Fibroblast of skin of abdomen (primary cell): ENCODE measurements around the gene RRP8. TPM values are rescaled to one million over a fixed set of nuclear protein-coding genes. Genes with fewer than 3 reads are reported as not detected.

Experiments used
- DNase-seq: peaks from one replicate; pipeline ENCODE4 v3.0.0-alpha.2; 2013
- polyA plus RNA-seq, 2 experiments: library from polyadenylated mRNA; unstranded; fragments of 120-200 nt; gene quantifications; one replicate each; pipeline ENCODE4 v1.2.1, GENCODE V29; 2013; ENCODE audit not compliant: insufficient read length in 2 of 2

RRP8 gene
- polyA plus RNA-seq (2013, experiment 1 of 2; ENCODE audit: insufficient read length) = 24.1 TPM
- 19.8 TPM for polyA plus RNA-seq (2013, experiment 2 of 2; ENCODE audit: insufficient read length)

DNA sequence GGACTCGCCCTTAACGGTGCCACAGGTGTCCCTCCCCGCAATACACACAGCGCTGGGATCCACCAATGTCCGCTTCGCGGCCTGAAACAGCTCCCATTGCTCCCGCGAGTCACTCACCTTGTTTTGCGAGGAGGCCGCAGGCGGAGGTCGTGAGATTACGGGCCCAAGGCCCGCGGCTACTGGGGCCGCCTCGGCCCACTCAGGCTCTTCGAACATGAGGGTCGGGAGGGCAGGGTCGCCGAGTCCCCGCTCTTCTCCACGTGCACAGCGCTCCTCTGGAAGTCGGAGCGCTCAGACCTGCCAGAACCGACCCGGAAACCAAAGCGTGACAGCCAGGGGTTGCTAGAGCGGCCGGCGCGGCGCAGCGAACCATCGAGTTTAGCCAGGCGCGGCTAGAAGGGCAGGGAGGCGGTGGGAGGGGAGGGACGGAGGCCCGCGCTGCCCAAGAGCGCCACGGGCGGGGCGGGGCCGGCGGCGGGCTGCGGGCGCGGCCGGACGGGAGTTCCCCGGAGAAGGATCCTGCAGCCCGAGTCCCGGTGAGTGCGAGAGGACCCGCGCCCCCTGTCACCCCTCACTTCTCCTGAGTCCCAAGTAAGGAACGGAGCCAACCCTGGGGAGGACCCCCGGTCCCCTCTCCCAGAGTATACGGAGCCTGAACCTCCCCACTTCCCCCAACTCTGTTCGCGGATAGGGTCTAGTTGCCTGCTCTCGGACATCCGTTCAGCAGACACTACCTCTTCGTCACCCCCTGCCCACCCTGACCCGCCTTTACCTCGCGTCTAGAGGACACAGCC, at the start of gene RRP8, which contains the start of gene ILK:
Gene RRP8 (minus strand): TSS at position 330 of the 794 bp plus-strand sequence. CDS start 114 bp downstream, at position 216.
Gene ILK (plus strand): TSS at position 488 of the 794 bp plus-strand sequence. CDS start 498 bp downstream, outside the sequence.
- peak; percentile 85 for DNase-seq

DNA sequence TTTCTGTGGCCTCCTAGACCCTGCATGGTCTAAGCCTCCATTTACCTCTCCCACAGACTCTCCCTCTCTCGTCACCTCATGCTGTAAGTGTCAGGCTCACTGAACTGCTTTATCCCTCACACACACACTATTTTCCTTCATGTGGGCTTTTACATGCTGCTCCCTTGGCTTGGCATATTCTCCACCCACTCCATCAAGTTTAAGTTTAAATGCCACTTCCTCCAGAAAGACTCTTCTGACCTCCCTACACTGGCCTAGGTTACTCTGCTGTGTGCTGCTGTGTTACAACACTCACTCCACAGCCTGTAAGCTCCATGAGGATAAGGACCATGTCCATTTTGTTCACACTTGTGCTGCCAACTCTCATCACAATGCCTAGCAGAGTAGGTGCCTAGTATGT, 49.7 kb upstream of the RRP8 start:
- no peak for DNase-seq

DNA sequence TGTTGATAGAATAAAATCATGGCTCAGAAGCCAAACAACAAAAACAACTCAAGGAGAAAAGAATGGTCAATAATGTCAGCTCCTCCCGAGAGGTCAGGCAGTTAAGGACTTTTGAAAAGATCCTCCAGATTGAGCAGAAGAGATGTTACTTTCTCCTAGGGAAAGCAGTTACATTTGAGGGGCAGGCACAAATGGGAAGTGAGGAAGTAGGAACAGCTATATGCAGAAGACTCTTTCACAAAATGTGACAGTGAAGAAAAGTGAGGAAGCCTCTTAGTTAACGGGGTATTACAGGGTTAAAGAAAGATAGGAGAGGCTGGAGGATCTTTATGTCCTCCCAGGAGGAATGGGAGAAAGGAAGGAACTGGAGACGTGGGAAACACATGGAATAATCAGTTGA, 48.8 kb upstream of the RRP8 start:
- no peak for DNase-seq

DNA sequence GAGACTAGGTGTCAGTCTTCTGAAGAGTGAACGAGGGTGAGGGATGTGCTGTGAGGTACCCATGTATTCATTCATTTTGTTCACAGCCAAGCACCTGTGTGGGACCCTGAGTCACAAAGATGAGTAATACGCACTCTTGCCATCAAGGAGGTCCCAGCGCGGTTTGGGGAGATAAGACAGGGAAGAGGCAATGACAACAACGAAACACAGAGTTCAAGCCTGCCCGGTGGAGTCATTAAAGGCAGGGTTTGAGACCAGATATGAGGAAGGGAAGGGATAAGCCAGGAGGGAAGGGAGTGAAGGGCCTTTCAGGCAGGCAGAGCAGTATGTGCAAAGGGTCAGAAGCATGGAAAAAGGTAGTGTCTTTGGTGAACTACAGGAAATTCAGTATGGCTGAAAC, 47.6 kb upstream of the RRP8 start:
- no peak for DNase-seq

DNA sequence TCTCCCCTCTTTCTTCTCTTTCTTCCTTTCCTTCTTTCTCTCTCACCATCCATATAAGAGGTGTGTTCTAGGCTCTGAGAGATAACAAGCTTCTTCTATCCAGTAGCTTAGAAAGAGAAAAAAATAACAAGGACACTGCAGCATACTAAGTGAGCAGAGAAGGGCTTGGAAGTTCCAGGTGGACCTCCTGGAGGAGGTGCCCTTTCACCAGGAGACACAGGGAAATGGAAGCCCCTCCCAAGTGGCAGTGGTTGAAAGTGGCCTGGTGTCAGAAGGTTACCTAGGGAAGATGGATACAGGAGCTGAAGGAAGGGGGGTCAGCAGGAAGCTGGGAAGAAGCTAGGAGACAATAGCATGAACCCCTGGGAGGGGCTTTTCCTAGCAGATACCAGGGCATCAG, 46.7 kb upstream of the RRP8 start:
- no peak for DNase-seq

DNA sequence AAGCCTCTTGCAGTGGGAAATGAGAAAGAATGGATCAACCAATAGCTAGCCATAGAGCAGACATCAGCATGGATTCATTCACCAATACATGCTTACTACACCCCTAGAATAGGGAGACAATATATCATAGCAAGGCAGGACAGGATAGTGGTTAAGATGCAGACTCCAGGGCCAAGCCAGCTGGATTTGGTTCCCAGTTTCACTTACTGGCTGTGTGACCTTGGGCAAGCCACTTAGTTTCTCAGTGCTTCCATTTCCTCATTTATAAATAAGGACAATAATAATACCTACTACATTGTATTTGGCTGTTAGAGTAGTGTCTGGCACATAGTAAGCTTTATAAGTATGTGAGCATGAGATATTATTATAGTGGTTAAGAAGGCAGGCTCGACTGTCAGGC, 45.1 kb upstream of the RRP8 start:
- DNase-seq = no peak

DNA sequence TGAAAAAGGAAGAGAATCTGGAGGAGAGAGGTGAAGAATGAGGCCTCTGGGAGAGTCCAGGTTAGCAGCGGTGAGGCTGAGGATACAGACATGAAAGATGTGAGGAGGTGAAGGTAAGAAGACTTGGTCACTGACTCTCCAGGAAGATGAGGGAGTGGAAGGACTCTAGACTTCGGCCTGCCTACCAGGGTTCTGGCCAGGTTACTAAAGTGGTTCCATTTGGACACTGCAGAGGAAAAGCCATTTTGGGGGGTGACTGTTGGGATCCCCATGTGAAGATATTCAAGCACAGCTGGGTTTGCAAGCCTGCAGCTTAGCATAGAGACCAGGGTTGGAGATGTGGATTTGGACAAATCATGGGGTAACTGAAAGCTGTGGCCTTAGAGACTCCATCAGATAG, 44.4 kb upstream of the RRP8 start:
- DNase-seq = no peak

DNA sequence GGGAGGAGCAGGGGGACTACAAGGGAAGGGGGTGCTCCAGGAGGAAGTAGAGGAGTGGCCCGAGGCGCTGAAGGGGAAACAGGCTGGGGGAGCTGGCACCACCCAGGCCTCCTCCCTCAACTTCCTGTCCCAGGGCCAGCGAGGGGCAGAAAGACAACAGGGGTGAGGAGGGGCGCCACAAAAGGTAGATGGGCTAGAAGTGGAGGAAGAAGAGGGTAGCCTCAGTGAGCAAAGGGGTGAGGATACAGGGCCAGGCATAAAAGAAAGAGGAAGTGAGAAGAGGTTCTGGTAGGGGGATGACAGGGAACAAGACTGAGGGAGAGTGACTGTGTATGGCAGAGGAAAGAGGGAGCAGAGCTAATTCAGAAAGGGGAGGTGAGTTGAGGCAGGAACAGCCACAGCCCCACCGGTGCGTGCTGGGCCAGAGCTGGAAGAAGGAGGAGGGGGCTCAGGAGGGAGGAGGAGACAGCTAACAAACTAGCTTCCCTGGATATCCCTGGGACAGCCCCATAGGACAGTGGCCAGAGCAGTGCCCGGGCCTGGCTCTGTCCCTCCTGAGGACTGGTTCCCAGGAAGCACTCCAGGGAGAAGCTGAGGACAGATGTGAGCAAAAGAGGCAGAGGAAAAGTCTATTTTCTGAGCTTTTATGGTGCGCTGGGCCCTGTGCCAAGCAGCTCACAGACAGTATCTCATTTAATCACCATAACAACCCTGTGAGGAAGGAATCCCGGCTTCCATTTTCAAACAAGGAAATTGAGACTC, 43.7 kb upstream of the RRP8 start:
- peak; percentile 66 for DNase-seq

DNA sequence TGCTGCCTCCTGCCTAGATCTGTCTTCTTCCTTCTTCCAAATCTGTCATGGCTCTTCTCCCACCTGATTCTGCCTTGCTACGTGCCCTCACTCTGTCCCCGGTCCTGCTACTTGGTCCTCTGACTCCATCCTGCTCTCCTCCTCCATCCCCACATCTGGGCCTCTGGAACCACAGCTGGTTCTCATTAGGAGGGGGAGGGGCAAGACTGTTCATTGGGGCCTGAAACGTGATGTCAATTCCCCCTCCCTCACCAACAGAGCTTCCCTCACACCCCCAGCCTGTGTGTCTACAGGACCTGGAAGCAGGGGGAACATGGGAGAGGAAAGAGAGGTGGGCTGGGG, 43.1 kb upstream of the RRP8 start:
- peak; percentile 86 for DNase-seq

DNA sequence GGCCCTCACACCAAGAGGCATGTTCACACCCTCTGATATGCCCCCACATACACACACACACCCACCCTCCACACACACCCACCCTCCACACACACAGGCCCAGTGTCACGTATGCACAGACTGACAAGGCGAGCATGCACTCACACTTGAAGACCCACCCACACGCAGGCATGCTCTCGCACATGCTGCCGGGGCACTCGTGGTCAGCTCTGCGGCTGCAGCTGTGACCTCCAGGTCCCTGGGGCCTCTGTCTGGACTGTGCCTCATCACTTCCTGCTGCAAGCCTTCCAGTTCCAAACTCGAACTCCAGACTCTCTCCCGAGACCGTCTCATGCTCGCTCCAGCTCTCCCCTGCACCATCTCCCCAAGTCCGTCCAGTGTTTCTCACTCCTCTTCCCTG, 42.7 kb upstream of the RRP8 start:
- peak; percentile 63 for DNase-seq

DNA sequence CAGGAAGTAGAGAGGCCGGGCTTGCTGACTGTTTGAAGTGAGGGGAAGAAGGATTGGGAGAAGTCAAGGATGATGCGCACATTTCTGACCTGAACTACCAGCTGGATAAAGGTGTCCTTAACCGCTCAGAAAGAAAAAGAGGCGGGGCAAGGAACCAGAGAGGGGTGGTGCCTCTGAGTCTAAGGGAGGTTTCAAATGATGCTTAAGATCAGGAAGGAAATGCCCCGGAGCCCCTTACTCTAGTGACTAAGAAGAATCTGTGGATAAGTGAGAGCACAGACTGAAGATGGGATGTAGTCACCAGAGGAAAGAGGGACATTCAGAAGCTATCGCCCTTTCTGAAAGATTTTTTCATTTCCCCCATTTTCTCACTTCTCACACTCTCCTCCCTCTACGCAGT, 39.5 kb upstream of the RRP8 start:
- DNase-seq = no peak

DNA sequence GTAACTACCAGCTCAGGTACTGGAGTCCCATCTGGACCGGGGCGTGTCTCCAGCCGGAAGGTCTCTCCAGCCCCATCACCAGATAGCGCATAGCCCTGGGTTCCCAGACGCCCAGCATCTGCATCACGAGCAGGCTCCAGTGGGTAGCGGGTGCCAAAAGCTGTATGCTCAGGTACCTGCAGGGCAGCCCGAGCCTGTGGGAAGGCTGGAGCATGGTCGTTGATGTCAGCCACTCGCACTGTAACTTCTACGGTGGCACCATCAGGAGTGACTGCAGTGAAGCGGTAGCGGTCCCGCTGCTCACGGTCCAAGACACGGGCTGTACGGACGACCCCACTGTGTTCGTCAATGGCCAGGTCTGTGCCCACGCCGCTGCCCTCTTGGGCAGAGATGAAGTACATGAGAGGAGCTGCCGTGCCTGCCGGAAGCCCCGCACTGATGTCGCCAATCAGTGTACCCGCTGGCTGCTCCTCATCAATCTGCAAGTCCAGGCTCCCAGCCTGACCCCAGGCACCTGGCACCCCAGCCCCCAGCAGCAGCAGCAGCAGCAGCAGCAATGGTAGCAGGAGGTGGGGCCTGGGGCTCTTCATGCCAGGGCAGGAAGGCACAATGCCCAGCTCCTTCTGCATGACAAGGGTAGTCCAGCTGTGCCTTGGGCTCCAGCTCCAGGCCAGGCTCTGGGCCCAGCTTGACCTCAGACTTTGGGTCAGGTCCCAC, 37.7 kb upstream of the RRP8 start:
- DNase-seq = no peak

DNA sequence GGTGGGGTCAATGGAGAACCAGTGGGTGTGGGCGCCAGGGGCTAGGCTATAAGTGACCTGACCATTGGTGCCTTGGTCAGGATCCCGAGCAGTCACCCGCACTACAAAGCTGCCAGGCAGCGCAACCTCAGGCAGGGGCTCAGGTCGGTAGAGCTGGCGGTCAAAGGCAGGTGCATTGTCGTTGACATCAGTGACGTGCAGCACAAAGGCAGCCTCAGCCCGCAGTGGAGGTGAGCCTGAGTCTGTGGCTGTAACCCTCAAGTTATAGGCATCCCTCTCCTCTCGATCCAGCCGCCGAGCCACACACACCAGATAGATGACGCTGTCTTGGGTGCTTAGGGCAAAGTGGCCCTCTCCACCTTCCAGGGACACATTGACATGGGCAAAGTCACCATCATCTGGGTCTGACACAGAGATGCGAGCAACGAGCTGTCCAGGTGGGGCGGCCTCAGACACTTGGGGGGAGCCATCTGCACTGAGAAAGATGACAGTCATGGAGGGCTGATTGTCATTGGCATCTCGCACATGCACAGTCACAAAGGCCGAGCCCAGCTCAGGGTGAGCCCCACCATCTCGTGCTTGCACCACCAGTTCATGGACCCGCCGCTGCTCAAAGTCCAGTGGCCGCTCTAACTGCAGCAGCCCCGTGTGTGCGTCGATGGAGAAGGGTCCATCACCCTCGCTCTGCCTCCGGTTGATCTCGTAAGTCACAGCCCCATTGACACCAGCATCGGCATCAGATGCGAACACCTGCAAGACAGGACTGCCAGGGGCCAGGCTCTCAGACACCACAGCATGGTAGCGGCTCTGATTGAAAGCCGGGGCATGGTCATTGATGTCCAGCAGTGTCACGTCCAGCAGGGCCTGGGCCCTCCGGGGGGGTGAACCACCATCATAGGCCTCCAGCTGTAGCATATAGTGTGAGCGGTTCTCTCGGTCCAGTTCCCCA, 36.9 kb upstream of the RRP8 start:
- DNase-seq = no peak

DNA sequence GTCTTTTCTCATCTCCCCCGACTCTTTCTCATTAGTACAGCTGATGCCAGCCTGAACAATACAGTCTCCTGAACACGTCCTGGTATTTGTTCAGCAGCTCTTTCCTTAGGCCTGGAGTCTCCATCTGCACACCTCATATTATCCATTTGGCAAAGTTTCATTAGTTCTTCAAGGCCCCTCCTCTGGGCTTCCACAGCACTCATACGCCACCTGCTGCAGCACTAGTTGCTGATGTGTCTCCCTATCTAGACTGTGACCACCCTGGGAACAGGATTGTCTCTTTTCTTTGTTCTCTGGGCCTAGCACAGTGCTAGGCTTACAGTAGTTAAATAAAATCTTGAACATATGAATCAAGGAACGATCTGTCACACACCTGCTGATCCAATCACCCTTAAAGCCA, 35.0 kb upstream of the RRP8 start:
- no peak for DNase-seq

DNA sequence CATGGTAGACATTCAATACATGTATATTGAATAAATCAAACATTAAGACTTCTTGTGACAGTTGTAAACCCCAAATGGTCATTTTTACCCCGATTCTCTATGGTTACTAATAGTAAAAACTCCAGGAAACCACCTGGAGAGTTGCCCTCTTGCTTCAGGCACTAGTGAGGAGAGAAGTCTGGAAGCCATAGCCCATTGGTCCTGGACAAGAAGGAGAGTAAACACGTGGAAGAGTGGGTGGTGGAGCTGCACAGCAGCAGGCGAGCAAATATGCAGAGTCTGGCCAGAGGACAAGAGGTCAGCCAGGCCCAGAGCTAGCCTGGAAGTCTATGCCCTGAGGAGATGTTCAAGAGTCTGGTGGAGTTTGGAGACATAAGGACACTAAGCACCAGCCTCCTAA, 34.5 kb upstream of the RRP8 start:
- peak; percentile 12 for DNase-seq

DNA sequence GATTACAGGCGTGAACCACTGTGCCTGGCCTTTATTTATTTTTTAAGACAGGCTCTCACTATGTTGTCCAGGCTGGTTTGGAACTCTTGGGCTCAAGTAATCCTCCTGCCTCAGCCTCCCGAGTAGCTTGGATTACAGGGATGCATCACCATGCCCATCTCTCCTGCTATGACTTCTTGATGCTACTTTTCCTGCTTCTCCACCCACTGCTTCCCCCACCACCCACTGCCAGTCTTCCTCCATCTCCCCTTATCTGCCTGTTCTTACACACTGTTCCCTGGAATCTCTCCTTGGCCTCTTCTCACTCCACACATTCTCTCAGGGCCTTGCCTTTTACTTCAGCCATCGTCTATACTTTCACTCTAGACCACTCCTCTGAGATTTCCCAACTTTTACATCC, 33.1 kb upstream of the RRP8 start:
- DNase-seq = no peak

DNA sequence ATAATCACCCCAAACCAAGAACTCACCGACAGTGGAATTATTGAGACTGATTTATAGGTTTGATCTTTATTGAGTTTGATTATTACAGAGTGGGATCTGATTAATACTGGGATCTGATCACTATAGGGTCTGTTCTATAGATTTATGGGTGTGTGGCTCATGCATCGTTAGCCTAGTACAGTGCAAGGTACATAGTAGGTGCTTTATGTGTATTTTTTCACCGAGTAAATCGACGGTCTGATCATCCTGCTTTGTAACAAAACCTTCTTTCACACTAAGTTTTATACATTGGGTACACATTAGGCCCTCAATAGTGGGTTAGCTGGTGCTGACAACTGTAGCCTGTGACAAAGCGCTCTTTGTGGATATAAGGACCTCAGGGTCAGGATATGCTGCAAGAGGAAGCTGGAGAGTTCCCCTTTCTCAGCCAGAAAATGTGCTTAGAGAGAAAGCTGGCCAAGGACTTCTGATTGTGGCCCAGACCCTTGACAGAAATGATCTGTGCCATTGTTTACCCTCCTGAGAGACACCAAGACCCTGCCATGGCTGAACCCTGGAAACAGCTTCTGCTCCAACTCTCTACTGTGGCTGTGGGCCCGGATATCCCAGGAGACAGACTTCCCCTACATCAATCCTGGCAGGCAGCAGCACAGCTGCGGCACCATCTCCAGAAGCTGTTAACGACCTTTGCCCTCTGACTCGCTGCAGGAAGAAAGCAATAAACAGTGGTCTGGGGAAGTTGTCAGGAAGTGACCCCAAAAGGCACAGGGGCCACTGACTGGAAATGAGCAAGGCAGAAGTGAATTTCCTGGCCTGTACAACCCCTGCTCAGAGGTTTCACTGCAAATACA, 31.9 kb upstream of the RRP8 start:
- peak; percentile 34 for DNase-seq

DNA sequence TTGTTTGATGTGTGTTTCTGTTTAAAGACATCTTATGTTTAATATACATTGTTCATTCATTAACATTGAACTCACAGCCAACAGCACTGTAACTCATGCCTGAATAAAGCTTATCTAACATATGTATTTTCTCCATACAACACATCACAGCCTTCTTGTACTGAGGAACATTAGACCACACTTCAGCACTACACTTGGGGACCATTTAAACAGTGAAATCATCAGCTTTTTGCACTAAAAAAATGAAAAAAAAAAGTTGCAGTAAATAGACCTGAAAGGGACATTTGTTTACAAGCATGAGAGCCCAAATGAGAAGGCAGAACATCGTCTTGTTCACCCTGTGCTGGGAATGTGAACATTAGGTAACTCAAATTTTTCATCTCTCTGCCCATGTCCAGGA, 31.1 kb upstream of the RRP8 start:
- DNase-seq = no peak

DNA sequence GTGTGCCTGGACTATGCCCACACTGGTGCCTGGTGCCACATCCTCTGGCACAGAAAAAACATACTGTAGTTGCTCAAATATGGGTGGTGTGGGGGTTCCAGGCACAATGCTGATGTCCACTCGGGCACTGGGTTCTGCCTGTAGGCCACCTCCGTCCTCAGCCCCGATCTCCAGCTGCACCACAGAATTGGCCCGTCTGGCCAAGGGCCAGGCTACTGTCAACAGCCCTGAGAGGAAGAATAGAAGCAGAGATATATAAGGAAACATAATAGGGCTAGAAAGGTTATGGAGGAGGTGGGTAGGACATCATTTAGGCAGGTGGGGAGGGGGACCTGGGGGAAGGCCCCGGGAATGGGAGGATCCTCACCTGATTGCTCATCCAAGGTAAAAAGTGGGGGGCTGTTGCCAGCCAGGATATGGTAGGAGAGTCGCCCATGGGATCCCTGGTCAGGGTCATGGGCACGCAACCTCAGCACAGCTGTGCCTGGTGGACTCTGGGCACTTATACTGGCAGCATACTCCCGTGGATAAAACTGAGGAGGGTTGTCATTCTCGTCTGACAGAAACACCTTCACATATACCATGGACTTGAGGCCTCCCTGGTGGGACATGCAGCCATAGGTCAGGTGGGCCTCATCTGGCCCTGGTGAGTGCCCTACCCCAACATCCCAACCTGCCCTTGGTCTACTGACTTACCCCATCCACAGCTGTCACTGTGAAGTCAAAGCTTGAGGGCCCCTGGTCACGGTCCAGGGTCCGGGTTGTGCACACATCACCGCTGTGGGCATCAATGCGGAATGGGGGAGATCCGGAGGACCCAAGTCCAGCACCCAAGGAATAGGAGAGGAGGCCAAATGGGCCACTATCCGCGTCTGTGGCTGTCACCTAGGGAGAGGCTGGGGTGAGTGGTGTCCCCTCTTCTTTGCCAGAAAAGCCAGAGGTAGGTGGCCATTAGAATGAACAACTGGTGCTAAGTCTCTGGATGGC, 30.3 kb upstream of the RRP8 start:
- no peak for DNase-seq
